B cell (primary cell): ENCODE results near the gene RIPOR3. TPM values are rescaled to one million over a fixed set of nuclear protein-coding genes. Genes with fewer than 3 reads are reported as not detected.

Experiments used
- ATAC-seq: fragments of 200-7000 bp; cut with Tn5 transposase; one replicate; pipeline ENCODE4 v1.10.0; 2021; ENCODE audit warnings: low read depth, mild to moderate bottlenecking, moderate number of reproducible peaks, moderate library complexity
- CTCF ChIA-PET: fragments of 350-600 bp; sonication (Branson Sonifier 250); formaldehyde crosslinking; loops from one replicate; lab custom pipeline; 2021; ENCODE audit warnings: antibody characterized with exemption, inconsistent platforms; lab: Charles Lee
- POLR2A ChIA-PET: fragments of 350-600 bp; sonication (Branson Sonifier 250); formaldehyde crosslinking; loops from one replicate; lab custom pipeline; 2021; ENCODE audit warnings: antibody characterized with exemption; lab: Charles Lee
- DNase-seq: peaks from one replicate; pipeline ENCODE4 v3.0.0; 2013
- H2AFZ ChIP-seq: 2 replicates; pipeline ENCODE4 v1.6.1; 2012; ENCODE audit warnings: mild to moderate bottlenecking, low read depth, low read length; ENCODE audit not compliant: insufficient read depth, poor library complexity, severe bottlenecking
- H3K27ac ChIP-seq, 2 donors: 1 replicate in 1 of 2; 2 replicates in 1 of 2; pipeline ENCODE4 v1.5.1; 2012 to 2013; ENCODE audit warnings: low read length in 2 of 2, mild to moderate bottlenecking in 2 of 2, moderate library complexity in 1 of 2
- H3K27me3 ChIP-seq, 4 experiments: fragments of 200-600 bp in 1 of 4; sonication (generic) in 1 of 4; replicated peaks in 1 of 4; 1 replicate in 2 of 4; 2 replicates in 2 of 4; pipeline versions ENCODE4 v1.6.1 to v1.7.0; 2013 to 2016; ENCODE audit warnings: low read length in 3 of 4, mild to moderate bottlenecking in 2 of 4, mixed read lengths in 1 of 4, moderate library complexity in 1 of 4; ENCODE audit not compliant: insufficient read depth in 4 of 4, control insufficient read depth in 3 of 4; ENCODE audit errors: control extremely low read depth in 1 of 4
- H3K36me3 ChIP-seq, 2 experiments: replicated peaks in 1 of 2; 1 replicate in 1 of 2; 2 replicates in 1 of 2; pipeline versions ENCODE4 v1.6.1 to v1.7.1; 2013; ENCODE audit warnings: low read length in 1 of 2; ENCODE audit not compliant: insufficient read depth in 2 of 2, control insufficient read depth in 1 of 2; ENCODE audit errors: control extremely low read depth in 1 of 2, extremely low read depth in 1 of 2
- H3K4me1 ChIP-seq, 2 donors: fragments of 200-600 bp in 1 of 2; sonication (generic) in 1 of 2; 1 replicate in 1 of 2; 2 replicates in 1 of 2; pipeline versions ENCODE4 v1.5.1 to v1.6.1; 2013 to 2017; ENCODE audit warnings: low read length in 2 of 2; ENCODE audit not compliant: control insufficient read depth in 2 of 2, insufficient read depth in 2 of 2
- H3K4me2 ChIP-seq: replicated peaks from 2 replicates; pipeline ENCODE3; 2012; ENCODE audit warnings: mild to moderate bottlenecking, low read depth, low read length; ENCODE audit not compliant: poor library complexity, severe bottlenecking
- H3K4me3 ChIP-seq, 5 experiments: fragments of 200-600 bp in 1 of 5; sonication (generic) in 1 of 5; 1 replicate in 3 of 5; 2 replicates in 2 of 5; pipeline versions ENCODE4 v1.5.1 to v1.7.0; 2011 to 2016; ENCODE audit warnings: low read length in 4 of 5, mild to moderate bottlenecking in 4 of 5, low read depth in 2 of 5, control low read depth in 1 of 5, moderate library complexity in 1 of 5; ENCODE audit not compliant: insufficient read depth in 1 of 5; ENCODE audit errors: control extremely low read depth in 1 of 5, extremely low read depth in 1 of 5
- H3K79me2 ChIP-seq: fragments of 200-600 bp; sonication (generic); one replicate; pipeline ENCODE4 v1.6.0; 2016; ENCODE audit warnings: low read length; ENCODE audit not compliant: control insufficient read depth, insufficient read depth
- H3K9ac ChIP-seq: fragments of 200-600 bp; sonication (generic); 2 replicates; pipeline ENCODE4 v1.6.1; 2017; ENCODE audit warnings: mild to moderate bottlenecking, low read length, moderate library complexity
- H3K9me3 ChIP-seq, 3 donors: one replicate each; pipeline versions ENCODE4 v1.6.1 to v1.7.1; 2013; ENCODE audit warnings: low read length in 2 of 3; ENCODE audit not compliant: control insufficient read depth in 2 of 3, insufficient read depth in 1 of 3; ENCODE audit errors: control extremely low read depth in 1 of 3
- H4K20me1 ChIP-seq: 2 replicates; pipeline ENCODE4 v1.6.0; 2012; ENCODE audit warnings: mild to moderate bottlenecking, low read length; ENCODE audit not compliant: insufficient read depth, control insufficient read depth, poor library complexity, severe bottlenecking
- H3K27ac Mint-ChIP-seq: one replicate; pipeline ENCODE4 v1.8.0; 2021; ENCODE audit warnings: mixed read lengths
- H3K27me3 Mint-ChIP-seq: one replicate; pipeline ENCODE4 v1.8.0; 2021; ENCODE audit warnings: mixed read lengths
- H3K4me1 Mint-ChIP-seq: one replicate; pipeline ENCODE4 v1.8.0; 2021; ENCODE audit warnings: mixed read lengths
- H3K4me3 Mint-ChIP-seq: one replicate; pipeline ENCODE4 v1.8.0; 2021; ENCODE audit warnings: mixed read lengths
- H3K9me3 Mint-ChIP-seq: one replicate; pipeline ENCODE4 v1.8.0; 2022; ENCODE audit warnings: mixed read lengths; ENCODE audit not compliant: insufficient read depth
- CTCF ChIP-seq: fragments of 200-600 bp; IDR thresholded peaks from one replicate; pipeline ENCODE4 v1.8.0; 2022; ENCODE audit warnings: antibody characterized with exemption, mild to moderate bottlenecking
- EZH2 ChIP-seq: IDR thresholded peaks from 2 replicates; pipeline ENCODE4 v1.6.1; 2012; ENCODE audit warnings: borderline replicate concordance, low read depth, mild to moderate bottlenecking, moderate library complexity, low read length; ENCODE audit not compliant: insufficient read depth, poor library complexity, severe bottlenecking
- WGBS: methylation state at CpG from one replicate; pipeline ENCODE4 v1.1.5; 2013; ENCODE audit warnings: missing lambda C conversion rate; ENCODE audit not compliant: insufficient coverage; 5-methylcytosine and 5-hydroxymethylcytosine counted together
- intact Hi-C: fragments of 100-400 bp; cut with micrococcal nuclease; formaldehyde crosslinking; loops from one replicate; pipeline ENCODE4 v1.10.0; 2022
- polyA plus RNA-seq: library from polyadenylated mRNA; depleted of rRNA; stranded (reverse); fragments of >200 nt; gene quantifications from 2 replicates; pipeline ENCODE4 v1.2.3, GENCODE V29; 2012
- total RNA-seq, 2 donors: library from RNA; stranded (reverse); fragments of 120-200 nt in 1 of 2; gene quantifications; 1 replicate in 1 of 2; 2 replicates in 1 of 2; pipeline versions ENCODE4 v1.2.3 to v1.2.4, GENCODE V29; 2013 to 2022

Gene RIPOR3
- total and polyA plus RNA-seq, 2 donors (not counting 1 experiment from before 2014, with no cell fraction given): 0.09 to 0.27 TPM

GRCh38 chr20:50659975-50660670, 31.2 kb downstream of the RIPOR3 start:
- Histone ChIP-seq H3K36me3 (no peaks in the 10 kb centered on the region), H3K27me3 (no peaks in the 10 kb centered on the region), H3K9ac (no peak overlapping the region), H3K4me2 (no peak overlapping the region), H3K4me3 (no peak overlapping the region), H4K20me1 (no peaks in the 10 kb centered on the region), H3K79me2 (no peaks in the 10 kb centered on the region), H2AFZ (no peak overlapping the region), H3K9me3 (no peaks in the 10 kb centered on the region), H3K4me1 (no peaks in the 10 kb centered on the region), H3K27ac (no peak overlapping the region)
- Mint-ChIP-seq H3K9me3 (no peaks in the 10 kb centered on the region), H3K4me3 (no peak overlapping the region), H3K27me3 (peaks cover 19% of the 10 kb centered on the region), H3K27ac (no peak overlapping the region), H3K4me1 (no peaks in the 10 kb centered on the region)
- ChIA-PET POLR2A (no interaction called here), CTCF (interaction anchor here (0.9 kb wide), 1 partner anchor 89 kb away, joined by 3 read pairs; no protein-coding TSS in a partner anchor)
- intact Hi-C loops: no loop called here
- no peak for DNase-seq
- no peak for ATAC-seq
- TF ChIP-seq CTCF: no peak
- no peak for TF ChIP-seq EZH2
- 90% methylated on average over 5 of the region's 6 CpGs for WGBS

DNA sequence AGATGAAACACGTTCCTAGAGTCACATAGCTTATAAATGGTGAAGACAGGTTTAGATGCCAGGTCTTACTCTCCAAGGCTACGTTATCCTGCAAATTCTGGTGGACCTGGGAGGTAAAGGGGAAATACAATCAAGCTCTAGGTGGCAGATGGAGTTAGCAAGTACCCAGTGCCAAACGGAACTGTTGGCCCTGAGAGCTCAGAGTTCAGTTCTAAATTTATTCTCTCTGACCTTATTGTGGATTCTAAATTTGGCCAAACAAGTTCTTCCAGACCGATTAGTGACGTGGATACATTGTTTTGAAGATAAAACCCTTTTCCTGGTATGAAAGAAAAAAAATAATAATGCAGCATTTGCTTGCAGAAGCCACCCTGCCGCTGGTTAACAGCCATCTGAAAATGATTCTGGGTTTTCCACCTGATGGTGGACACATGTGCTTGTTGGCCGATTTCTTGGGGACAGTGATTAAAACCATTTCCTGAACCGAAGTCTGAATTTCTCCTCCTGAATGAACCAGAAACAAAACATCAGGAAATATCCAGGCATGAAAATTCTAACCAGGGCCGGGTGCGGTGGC, 32.5 kb downstream of the RIPOR3 start:
- Histone ChIP-seq H3K9me3 (no peaks in the 10 kb centered on the region), H3K4me3 (no peak overlapping the region), H3K36me3 (no peaks in the 10 kb centered on the region), H3K4me1 (no peaks in the 10 kb centered on the region), H2AFZ (no peak overlapping the region), H3K9ac (no peak overlapping the region), H4K20me1 (no peaks in the 10 kb centered on the region), H3K79me2 (no peaks in the 10 kb centered on the region), H3K27ac (no peak overlapping the region), H3K27me3 (no peaks in the 10 kb centered on the region), H3K4me2 (no peak overlapping the region)
- TF ChIP-seq EZH2 (no peak), CTCF (no peak)
- no peaks in the 10 kb centered on the region for H3K4me1 Mint-ChIP-seq
- WGBS: 92% methylated on average over 6 of the region's 10 CpGs
- no peak for ATAC-seq
- DNase-seq: no peak
- no peak overlapping the region for H3K4me3 Mint-ChIP-seq
- intact Hi-C loops: no loop called here
- no peaks in the 10 kb centered on the region for H3K9me3 Mint-ChIP-seq
- POLR2A ChIA-PET: no interaction called here
- H3K27ac Mint-ChIP-seq: no peak overlapping the region
- CTCF ChIA-PET: no interaction called here
- peaks cover 19% of the 10 kb centered on the region for H3K27me3 Mint-ChIP-seq
